Sigmoid colon (tissue), 7 donors: Measurements from ENCODE around the gene S100A1. TPM values are rescaled to one million over a fixed set of nuclear protein-coding genes. Genes with fewer than 3 reads are reported as not detected.

Experiments
- DNase-seq: peaks from one replicate; pipeline ENCODE4 v3.0.0-alpha.2; 2019
- H3K27ac ChIP-seq, 4 donors: fragments of 200-600 bp; sonication (generic); one replicate each; pipeline ENCODE4 v1.5.1; 2016 to 2019; ENCODE audit warnings: mild to moderate bottlenecking in 1 of 4
- H3K27me3 ChIP-seq, 3 donors: fragments of 200-600 bp; sonication (generic); one replicate each; pipeline ENCODE4 v1.5.1; 2019; ENCODE audit warnings: mild to moderate bottlenecking in 1 of 3
- H3K36me3 ChIP-seq, 4 donors: fragments of 200-600 bp; sonication (generic); one replicate each; pipeline ENCODE4 v1.5.1; 2016 to 2019
- H3K4me1 ChIP-seq, 4 donors: fragments of 200-600 bp; sonication (generic); one replicate each; pipeline ENCODE4 v1.5.1; 2017 to 2019
- H3K4me3 ChIP-seq, 4 donors: fragments of 200-600 bp; sonication (generic); one replicate each; pipeline ENCODE4 v1.5.1; 2017 to 2019; ENCODE audit warnings: mild to moderate bottlenecking in 2 of 4, moderate library complexity in 1 of 4
- H3K9me3 ChIP-seq, 4 donors: fragments of 200-600 bp in 3 of 4; sonication (generic) in 3 of 4; one replicate each; pipeline versions ENCODE4 v1.5.1 to v1.6.1; 2013 to 2019
- CTCF ChIP-seq, 4 experiments: fragments of 450-650 bp in 3 of 4; fragments of 200-600 bp in 1 of 4; IDR thresholded peaks; one replicate each; pipeline ENCODE4 v1.5.1; 2016 to 2019; ENCODE audit warnings: antibody characterized with exemption in 4 of 4, mild to moderate bottlenecking in 3 of 4, moderate library complexity in 2 of 4
- EP300 ChIP-seq, 4 donors: sonication (generic); formaldehyde crosslinking; IDR thresholded peaks; one replicate each; pipeline ENCODE4 v1.6.1; 2017; ENCODE audit warnings: antibody characterized with exemption in 4 of 4
- POLR2A ChIP-seq, 2 donors: fragments of 450-650 bp; IDR thresholded peaks; one replicate each; pipeline ENCODE4 v1.6.1; 2016; ENCODE audit warnings: antibody characterized with exemption in 2 of 2, mild to moderate bottlenecking in 2 of 2, moderate library complexity in 2 of 2
- POLR2AphosphoS5 ChIP-seq, 4 donors: sonication (generic); formaldehyde crosslinking; IDR thresholded peaks; one replicate each; pipeline ENCODE4 v1.6.1; 2017; ENCODE audit warnings: antibody characterized with exemption in 4 of 4
- WGBS, 2 donors: extraction: QIAGEN DNeasy Blood & Tissue Kit; methylation state at CpG; one replicate each; pipeline ENCODE4 v1.1.7; 2013; 5-methylcytosine and 5-hydroxymethylcytosine counted together
- intact Hi-C: fragments of 100-400 bp; cut with DNase I; formaldehyde crosslinking; loops from one replicate; pipeline ENCODE4 v1.15.1; 2023
- polyA plus RNA-seq, 3 donors: library from polyadenylated mRNA; stranded (reverse); fragments of 200-250 nt; gene quantifications; one replicate each; pipeline ENCODE4 v1.2.3, GENCODE V29; 2013
- total RNA-seq, 4 donors: library from RNA; depleted of rRNA; stranded (reverse); fragments of >200 nt; gene quantifications; one replicate each; pipeline ENCODE4 v1.1.0, GENCODE V29; 2016
- donor health status: healthy with polysubstance abuse.
- donor health status: Bipolar disorder and iron deficiency.
- donor health status: healthy.

The S100A1 gene
- total and polyA plus RNA-seq, 7 donors, result 2.3 to 22.2 (median 6.6) TPM

DNA sequence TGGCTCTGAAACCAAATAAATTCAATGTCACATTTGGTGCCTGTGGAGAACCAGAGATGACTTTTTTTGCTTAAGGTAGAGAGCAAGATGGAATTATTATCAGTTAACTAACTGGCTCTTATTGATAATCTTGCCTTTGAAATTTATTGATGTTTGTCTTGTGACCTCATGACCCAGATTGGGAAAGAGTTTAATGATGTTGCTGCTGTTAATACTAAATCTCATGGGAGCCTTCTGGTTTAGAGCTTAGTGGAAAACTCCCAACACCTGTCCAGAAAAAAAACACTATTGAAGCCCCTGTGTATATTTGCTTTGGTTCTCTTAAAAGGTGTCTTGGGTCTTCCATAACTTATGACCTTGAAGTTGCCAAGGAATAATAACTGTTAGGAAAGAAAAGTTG is 15.6 kb downstream of the S100A1 start:
- H3K4me3 ChIP-seq, result no peak overlapping the region
- H3K4me1 ChIP-seq, result peaks cover 0 to 19% (median 9%) of the 10 kb centered on the region in 4 donors
- H3K27me3 ChIP-seq, result no peaks in the 10 kb centered on the region
- H3K27ac ChIP-seq, result peak overlapping the region in 1 of 4 donors; percentile 34
- intact Hi-C loops, result no loop called here
- peaks cover 34 to 83% (median 64%) of the 10 kb centered on the region in 4 donors for H3K36me3 ChIP-seq
- no peaks in the 10 kb centered on the region for H3K9me3 ChIP-seq
- TF ChIP-seq POLR2A (IDR thresholded peaks at IDR 0.05) (no peak), POLR2AphosphoS5 (IDR thresholded peaks at IDR 0.05) (no peak), EP300 (IDR thresholded peaks at IDR 0.05) (no peak), CTCF (IDR thresholded peaks at IDR 0.05) (no peak)
- DNase-seq, result no peak

- TF ChIP-seq POLR2AphosphoS5 (IDR thresholded peaks at IDR 0.05), result no peak
- TF ChIP-seq EP300 (IDR thresholded peaks at IDR 0.05), result no peak
- no peak for TF ChIP-seq CTCF (IDR thresholded peaks at IDR 0.05)
- TF ChIP-seq POLR2A (IDR thresholded peaks at IDR 0.05), result no peak
- no peak overlapping the region for H3K4me3 ChIP-seq
- no peaks in the 10 kb centered on the region for H3K9me3 ChIP-seq
- DNase-seq, result no peak
- no peaks in the 10 kb centered on the region for H3K27me3 ChIP-seq
- peaks cover 23 to 53% (median 38%) of the 10 kb centered on the region in 4 donors for H3K36me3 ChIP-seq
- WGBS, 2 donors, result 86 to 91% methylated on average over 5 of the region's 5 CpGs
- peak overlapping the region in 1 of 4 donors; percentile 23 for H3K27ac ChIP-seq
- H3K4me1 ChIP-seq, result peaks cover 0 to 14% (median 9%) of the 10 kb centered on the region in 4 donors
- intact Hi-C loops, result no loop called here
These were observed 18.6 kb downstream of the S100A1 start for GRCh38 chr1:153646672-153647345.

GRCh38 chr1:153647346-153647714 is 19.1 kb downstream of the S100A1 start:
- Histone ChIP-seq H3K4me1 (peaks cover 0 to 14% (median 9%) of the 10 kb centered on the region in 4 donors), H3K27me3 (no peaks in the 10 kb centered on the region), H3K27ac (peak overlapping the region in 1 of 4 donors; percentile 23), H3K36me3 (peaks cover 20 to 48% (median 33%) of the 10 kb centered on the region in 4 donors), H3K9me3 (no peaks in the 10 kb centered on the region), H3K4me3 (no peak overlapping the region)
- 51 to 66% methylated on average over 2 of the region's 2 CpGs for WGBS, 2 donors
- no peak for DNase-seq
- intact Hi-C loops, result no loop called here
- TF ChIP-seq POLR2A (IDR thresholded peaks at IDR 0.05) (no peak), POLR2AphosphoS5 (IDR thresholded peaks at IDR 0.05) (peak in 2 of 4 donors; percentile 30 to 52), CTCF (IDR thresholded peaks at IDR 0.05) (no peak), EP300 (IDR thresholded peaks at IDR 0.05) (no peak)

DNA sequence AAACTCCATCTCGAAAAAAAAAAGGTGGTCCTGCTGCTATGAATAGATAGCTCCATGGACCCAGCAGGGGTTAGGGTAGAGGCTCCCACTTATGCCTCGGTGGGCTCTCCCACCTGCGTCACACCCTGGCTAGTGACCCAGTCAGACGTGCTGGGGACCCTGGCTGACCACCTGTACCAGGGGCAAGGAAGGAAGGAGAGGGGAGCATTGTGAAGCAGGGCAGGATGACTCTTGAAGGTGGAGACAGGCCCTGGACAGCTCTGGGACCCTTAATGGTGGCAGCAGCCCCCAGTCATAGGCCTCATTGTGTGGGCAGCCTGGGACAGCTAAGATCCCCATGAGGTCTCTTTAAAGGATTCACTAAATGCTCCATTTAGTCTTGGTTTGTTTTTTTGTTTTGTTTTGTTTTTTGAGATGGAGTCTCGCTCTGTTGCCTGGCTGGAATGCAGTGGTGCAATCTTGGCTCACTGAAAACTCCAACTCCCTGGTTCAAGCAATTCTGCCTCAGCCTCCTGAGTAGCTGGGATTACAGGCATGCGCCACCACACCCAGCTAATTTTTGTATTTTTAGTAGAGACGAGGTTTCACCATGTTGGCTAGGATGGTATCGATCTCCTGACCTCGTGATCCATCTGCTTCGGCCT is 19.9 kb downstream of the S100A1 start:
- Histone ChIP-seq H3K27ac (peak overlapping the region in 1 of 4 donors; percentile 13), H3K4me1 (peaks cover 0 to 13% (median 8%) of the 10 kb centered on the region in 4 donors), H3K27me3 (no peaks in the 10 kb centered on the region), H3K4me3 (no peak overlapping the region), H3K9me3 (no peaks in the 10 kb centered on the region), H3K36me3 (peaks cover 12 to 40% (median 27%) of the 10 kb centered on the region in 4 donors)
- intact Hi-C loops, result no loop called here
- no peak for TF ChIP-seq EP300 (IDR thresholded peaks at IDR 0.05)
- no peak for TF ChIP-seq CTCF (IDR thresholded peaks at IDR 0.05)
- TF ChIP-seq POLR2AphosphoS5 (IDR thresholded peaks at IDR 0.05), result peak in 2 of 4 donors; percentile 38 to 40
- DNase-seq, result no peak
- WGBS, 2 donors, result 84 to 92% methylated on average over 10 of the region's 10 CpGs
